Measurements from ENCODE around the gene FOXR1.

DNA sequence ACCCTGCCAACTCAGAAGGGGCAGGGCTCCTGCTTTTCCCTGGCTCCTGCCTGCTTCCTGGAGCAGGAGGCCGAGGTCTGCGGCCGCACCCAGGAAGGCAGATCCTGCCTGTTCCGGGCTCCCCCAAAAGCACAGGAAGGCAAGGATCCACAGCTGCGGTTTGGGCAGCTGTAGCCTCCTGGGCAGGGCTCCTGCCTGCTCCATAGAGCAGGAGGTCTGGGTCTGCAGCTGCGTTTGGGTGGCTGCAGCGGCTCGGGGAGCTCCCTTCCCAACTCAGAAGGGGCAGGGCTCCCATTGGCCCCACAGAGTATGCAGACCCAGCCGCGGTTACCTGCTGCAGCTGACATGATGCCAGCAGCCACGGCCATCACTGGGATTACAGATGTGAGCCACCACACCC lies 10.0 kb upstream of the FOXR1 start:
- TF ChIP-seq ZNF671 (CRISPR knock-in tag; IDR thresholded peaks at IDR 0.05) (no peak), CREM (CRISPR knock-in tag; IDR thresholded peaks at IDR 0.05) (no peak), NR2C2 (CRISPR knock-in tag; IDR thresholded peaks at IDR 0.05) (no peak), JUN (CRISPR knock-in tag; IDR thresholded peaks at IDR 0.05) (no peak)
- TF ChIP-seq, protein P1, sequence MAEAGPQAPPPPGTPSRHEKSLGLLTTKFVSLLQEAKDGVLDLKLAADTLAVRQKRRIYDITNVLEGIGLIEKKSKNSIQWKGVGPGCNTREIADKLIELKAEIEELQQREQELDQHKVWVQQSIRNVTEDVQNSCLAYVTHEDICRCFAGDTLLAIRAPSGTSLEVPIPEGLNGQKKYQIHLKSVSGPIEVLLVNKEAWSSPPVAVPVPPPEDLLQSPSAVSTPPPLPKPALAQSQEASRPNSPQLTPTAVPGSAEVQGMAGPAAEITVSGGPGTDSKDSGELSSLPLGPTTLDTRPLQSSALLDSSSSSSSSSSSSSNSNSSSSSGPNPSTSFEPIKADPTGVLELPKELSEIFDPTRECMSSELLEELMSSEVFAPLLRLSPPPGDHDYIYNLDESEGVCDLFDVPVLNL (CRISPR knock-in tag; IDR thresholded peaks at IDR 0.05; ENCODE audit: borderline replicate concordance, low read depth) = no peak
- TF ChIP-seq, protein P2, sequence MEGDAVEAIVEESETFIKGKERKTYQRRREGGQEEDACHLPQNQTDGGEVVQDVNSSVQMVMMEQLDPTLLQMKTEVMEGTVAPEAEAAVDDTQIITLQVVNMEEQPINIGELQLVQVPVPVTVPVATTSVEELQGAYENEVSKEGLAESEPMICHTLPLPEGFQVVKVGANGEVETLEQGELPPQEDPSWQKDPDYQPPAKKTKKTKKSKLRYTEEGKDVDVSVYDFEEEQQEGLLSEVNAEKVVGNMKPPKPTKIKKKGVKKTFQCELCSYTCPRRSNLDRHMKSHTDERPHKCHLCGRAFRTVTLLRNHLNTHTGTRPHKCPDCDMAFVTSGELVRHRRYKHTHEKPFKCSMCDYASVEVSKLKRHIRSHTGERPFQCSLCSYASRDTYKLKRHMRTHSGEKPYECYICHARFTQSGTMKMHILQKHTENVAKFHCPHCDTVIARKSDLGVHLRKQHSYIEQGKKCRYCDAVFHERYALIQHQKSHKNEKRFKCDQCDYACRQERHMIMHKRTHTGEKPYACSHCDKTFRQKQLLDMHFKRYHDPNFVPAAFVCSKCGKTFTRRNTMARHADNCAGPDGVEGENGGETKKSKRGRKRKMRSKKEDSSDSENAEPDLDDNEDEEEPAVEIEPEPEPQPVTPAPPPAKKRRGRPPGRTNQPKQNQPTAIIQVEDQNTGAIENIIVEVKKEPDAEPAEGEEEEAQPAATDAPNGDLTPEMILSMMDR (IDR thresholded peaks at IDR 0.05) = no peak
- TF ChIP-seq, protein P3, sequence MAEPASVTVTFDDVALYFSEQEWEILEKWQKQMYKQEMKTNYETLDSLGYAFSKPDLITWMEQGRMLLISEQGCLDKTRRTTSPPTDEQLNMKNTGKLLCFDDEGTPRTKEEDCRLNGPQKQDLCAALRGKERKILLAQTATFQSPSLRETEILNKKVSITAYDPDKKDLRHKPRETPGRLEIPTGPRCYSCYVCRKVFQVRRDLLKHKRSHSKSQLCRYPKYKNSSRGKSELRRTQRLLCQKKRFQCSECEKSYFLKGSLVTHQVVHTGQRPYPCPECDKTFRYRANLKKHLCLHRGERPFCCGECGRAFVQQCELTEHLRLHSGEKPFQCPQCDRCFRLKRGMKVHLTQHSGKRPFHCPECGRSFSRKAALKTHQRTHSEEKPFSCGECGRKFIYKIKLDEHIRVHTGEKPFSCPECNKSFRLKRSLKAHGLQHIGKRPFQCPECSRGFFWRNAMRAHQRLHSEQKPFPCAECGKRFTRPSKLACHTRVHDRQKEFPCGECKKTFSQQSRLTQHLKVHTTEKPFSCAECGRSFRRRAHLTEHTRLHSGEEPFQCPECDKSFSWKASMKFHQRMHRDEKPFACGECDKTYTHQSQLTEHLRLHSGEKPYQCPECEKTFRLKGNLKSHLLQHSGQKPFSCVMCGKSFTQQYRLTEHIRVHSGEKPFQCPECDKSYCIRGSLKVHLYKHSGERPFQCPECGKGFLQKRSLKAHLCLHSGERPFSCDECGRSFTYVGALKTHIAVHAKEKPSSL (CRISPR knock-in tag; conservative IDR thresholded peaks at IDR 0.05) = no peak
- TF ChIP-seq, protein P4, sequence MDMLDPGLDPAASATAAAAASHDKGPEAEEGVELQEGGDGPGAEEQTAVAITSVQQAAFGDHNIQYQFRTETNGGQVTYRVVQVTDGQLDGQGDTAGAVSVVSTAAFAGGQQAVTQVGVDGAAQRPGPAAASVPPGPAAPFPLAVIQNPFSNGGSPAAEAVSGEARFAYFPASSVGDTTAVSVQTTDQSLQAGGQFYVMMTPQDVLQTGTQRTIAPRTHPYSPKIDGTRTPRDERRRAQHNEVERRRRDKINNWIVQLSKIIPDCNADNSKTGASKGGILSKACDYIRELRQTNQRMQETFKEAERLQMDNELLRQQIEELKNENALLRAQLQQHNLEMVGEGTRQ (CRISPR knock-in tag; IDR thresholded peaks at IDR 0.05) = no peak
- TF ChIP-seq, protein P5, sequence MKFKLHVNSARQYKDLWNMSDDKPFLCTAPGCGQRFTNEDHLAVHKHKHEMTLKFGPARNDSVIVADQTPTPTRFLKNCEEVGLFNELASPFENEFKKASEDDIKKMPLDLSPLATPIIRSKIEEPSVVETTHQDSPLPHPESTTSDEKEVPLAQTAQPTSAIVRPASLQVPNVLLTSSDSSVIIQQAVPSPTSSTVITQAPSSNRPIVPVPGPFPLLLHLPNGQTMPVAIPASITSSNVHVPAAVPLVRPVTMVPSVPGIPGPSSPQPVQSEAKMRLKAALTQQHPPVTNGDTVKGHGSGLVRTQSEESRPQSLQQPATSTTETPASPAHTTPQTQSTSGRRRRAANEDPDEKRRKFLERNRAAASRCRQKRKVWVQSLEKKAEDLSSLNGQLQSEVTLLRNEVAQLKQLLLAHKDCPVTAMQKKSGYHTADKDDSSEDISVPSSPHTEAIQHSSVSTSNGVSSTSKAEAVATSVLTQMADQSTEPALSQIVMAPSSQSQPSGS (CRISPR knock-in tag; IDR thresholded peaks at IDR 0.05; ENCODE audit: borderline replicate concordance, low read depth) = no peak
- TF ChIP-seq, protein P6, sequence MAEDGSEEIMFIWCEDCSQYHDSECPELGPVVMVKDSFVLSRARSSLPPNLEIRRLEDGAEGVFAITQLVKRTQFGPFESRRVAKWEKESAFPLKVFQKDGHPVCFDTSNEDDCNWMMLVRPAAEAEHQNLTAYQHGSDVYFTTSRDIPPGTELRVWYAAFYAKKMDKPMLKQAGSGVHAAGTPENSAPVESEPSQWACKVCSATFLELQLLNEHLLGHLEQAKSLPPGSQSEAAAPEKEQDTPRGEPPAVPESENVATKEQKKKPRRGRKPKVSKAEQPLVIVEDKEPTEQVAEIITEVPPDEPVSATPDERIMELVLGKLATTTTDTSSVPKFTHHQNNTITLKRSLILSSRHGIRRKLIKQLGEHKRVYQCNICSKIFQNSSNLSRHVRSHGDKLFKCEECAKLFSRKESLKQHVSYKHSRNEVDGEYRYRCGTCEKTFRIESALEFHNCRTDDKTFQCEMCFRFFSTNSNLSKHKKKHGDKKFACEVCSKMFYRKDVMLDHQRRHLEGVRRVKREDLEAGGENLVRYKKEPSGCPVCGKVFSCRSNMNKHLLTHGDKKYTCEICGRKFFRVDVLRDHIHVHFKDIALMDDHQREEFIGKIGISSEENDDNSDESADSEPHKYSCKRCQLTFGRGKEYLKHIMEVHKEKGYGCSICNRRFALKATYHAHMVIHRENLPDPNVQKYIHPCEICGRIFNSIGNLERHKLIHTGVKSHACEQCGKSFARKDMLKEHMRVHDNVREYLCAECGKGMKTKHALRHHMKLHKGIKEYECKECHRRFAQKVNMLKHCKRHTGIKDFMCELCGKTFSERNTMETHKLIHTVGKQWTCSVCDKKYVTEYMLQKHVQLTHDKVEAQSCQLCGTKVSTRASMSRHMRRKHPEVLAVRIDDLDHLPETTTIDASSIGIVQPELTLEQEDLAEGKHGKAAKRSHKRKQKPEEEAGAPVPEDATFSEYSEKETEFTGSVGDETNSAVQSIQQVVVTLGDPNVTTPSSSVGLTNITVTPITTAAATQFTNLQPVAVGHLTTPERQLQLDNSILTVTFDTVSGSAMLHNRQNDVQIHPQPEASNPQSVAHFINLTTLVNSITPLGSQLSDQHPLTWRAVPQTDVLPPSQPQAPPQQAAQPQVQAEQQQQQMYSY (CRISPR knock-in tag; IDR thresholded peaks at IDR 0.05) = no peak
- TF ChIP-seq, protein P7, sequence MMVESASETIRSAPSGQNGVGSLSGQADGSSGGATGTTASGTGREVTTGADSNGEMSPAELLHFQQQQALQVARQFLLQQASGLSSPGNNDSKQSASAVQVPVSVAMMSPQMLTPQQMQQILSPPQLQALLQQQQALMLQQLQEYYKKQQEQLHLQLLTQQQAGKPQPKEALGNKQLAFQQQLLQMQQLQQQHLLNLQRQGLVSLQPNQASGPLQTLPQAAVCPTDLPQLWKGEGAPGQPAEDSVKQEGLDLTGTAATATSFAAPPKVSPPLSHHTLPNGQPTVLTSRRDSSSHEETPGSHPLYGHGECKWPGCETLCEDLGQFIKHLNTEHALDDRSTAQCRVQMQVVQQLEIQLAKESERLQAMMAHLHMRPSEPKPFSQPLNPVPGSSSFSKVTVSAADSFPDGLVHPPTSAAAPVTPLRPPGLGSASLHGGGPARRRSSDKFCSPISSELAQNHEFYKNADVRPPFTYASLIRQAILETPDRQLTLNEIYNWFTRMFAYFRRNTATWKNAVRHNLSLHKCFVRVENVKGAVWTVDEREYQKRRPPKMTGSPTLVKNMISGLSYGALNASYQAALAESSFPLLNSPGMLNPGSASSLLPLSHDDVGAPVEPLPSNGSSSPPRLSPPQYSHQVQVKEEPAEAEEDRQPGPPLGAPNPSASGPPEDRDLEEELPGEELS (CRISPR knock-in tag; IDR thresholded peaks at IDR 0.05) = no peak
- TF ChIP-seq, protein P8, sequence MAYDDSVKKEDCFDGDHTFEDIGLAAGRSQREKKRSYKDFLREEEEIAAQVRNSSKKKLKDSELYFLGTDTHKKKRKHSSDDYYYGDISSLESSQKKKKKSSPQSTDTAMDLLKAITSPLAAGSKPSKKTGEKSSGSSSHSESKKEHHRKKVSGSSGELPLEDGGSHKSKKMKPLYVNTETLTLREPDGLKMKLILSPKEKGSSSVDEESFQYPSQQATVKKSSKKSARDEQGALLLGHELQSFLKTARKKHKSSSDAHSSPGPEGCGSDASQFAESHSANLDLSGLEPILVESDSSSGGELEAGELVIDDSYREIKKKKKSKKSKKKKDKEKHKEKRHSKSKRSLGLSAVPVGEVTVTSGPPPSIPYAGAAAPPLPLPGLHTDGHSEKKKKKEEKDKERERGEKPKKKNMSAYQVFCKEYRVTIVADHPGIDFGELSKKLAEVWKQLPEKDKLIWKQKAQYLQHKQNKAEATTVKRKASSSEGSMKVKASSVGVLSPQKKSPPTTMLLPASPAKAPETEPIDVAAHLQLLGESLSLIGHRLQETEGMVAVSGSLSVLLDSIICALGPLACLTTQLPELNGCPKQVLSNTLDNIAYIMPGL (CRISPR knock-in tag; IDR thresholded peaks at IDR 0.05) = no peak
- TF ChIP-seq, protein P9, sequence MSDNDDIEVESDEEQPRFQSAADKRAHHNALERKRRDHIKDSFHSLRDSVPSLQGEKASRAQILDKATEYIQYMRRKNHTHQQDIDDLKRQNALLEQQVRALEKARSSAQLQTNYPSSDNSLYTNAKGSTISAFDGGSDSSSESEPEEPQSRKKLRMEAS (CRISPR knock-in tag; IDR thresholded peaks at IDR 0.05) = no peak

All from WTC11 (cell line).